Stimulated activated CD4-positive, alpha-beta T cell treated with anti-CD3 and anti-CD28 coated beads, Interleukin-15, amount 100 ng/mL, for 24 hours (primary cell): Measurements from ENCODE around the gene RELT.

Source experiments
- DNase-seq: peaks from one replicate; pipeline ENCODE4 v3.0.0-alpha.2; 2020

RELT gene

DNA sequence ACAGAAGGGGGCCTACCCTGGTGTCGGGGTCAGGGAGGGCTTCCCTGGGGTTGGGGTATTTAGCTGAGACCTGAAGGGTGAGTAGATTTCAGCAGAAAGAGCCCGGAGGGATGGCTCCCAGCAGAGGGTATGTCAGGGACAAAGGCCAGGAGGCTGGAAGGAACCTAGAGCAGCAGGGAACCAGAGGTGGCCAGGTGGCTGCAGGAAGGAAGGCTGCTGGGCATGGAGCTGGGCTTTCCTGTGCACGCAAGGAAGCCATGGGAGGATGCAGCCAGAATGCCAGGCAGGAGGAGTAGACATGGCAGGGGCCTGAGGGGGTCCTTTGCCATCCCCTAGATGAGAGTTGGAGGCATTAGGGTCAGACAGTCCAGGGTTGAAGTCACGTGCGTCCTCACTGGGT is 27.4 kb upstream of the RELT start:
- no peak for DNase-seq

DNA sequence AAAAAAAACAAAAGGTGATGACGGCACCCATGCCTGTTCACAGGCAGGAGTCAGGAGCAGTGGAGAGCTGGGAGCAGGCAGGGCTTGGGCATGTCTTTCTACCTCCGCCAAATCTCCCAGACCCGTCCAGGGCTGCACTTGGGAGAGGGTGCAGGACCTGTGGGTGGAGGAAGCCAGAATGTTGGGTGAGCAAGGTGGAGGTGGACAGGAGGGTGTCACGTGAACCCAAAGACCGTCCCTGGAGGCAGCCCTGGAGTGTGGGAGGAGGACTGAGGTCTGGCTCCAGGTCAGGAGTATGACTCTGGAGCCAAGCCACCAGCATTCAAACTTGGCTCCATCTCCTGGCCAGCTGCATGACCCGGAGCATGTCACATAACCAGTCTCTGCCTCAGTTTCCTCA is 26.6 kb upstream of the RELT start:
- no peak for DNase-seq

DNA sequence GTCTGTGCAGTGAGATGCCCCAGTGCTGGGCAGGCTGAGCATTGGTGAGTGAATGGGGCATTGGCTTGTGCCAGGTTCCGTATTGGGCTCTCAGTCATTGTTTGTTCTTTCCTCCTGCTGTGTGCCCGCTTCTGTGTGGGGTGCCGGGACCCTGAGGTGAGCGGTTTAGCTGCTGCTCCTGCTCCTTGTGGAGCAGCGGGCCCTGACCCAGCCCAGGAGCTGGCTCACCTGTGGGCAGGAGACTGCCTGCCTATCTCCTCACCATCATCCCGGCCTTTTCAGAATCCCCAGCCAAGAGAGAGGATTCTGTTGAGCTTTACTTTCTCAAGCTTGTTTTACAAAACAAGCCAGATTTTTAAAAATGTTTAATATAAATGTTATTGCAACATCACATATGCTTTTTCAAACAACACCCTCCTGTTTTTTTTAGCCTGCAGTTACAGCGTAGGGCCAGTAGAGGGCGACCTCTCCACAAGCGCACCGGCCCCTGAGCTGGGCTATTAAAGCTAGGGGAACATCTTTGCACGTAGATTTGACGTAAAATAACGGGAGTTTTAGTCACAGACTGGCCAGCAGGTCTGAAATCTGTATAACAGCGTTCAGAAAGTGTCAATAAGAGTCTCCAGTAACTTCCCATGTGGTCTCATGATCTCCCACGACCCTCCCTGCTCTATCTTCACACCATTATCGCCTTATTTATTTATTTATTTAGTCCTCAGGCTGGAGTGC is 25.1 kb upstream of the RELT start:
- peak; percentile 62 for DNase-seq

DNA sequence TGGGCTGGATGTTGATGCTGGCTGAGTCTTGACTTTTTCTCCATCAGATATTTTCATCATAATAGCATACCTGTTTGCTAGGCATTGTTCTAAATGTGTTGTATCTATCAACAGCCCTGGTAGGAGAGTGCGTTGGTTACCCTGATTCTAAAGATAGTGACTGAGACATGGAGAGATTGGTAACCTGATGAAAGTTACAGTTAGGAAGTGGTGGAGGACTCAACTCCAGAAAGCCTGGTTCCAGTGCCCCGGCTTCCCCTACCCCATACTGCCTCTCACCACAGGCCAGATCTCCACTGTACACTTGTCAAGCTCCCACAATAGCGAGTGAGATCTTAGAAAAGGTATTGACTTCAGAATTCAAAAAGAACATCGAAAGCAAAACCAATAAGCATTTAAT is 22.8 kb upstream of the RELT start:
- no peak for DNase-seq

DNA sequence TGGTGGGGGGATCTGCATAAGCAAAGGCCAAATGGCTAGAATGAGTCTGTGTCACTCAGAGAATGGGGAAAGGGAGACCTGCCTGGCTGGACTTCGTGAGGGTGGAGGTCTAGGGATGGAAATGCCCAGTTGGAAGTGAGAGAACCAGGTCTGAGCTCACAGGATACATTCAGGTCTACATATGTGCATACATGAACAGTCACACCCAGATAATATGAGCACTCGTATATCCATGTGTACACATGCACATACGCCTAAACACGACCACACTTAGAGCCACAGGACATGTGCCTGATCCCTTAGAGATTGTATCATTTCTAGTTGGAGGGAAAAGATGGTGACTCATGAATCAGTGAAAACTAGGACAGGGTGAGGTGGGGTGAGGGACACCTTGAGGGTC is 21.1 kb upstream of the RELT start:
- no peak for DNase-seq

DNA sequence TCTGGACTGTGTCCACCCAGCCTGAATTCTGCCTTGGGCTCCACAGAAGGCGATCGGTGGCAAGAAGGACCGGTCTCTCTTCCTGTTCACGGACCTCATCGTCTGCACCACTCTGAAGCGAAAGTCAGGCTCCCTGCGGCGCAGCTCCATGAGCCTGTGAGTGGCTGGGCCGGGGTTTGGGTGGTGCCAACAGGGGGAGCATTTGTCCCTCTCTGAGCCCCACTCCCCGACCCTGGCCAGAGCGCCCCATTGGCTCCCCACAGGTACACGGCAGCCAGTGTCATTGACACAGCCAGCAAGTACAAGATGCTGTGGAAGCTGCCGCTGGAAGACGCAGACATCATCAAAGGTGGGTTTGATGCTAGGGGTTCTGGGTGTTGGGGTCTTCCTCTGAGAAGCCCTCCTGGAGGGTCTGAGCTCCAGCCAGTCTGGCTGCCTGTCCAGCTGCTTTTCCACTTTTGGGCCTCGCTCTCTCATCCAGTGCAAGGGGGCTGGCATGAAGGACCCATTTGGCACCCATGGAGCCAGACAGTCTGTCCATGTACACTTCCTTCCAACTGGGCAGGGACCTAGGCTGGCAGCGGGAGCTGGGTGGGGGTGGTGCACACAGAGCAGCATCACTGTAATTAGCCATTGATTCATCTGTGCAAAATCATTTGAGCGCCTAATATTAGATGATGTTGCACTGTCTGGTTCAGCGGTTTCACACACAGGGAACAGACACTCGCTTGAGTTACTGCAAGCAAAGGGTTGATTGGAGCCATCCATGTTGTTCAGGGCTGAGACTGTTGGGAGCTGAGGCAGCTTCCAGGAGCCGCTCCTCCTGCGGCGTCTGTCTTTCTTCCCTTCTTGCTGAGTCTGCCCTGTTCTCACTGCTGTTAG is 19.0 kb upstream of the RELT start:
- no peak for DNase-seq

DNA sequence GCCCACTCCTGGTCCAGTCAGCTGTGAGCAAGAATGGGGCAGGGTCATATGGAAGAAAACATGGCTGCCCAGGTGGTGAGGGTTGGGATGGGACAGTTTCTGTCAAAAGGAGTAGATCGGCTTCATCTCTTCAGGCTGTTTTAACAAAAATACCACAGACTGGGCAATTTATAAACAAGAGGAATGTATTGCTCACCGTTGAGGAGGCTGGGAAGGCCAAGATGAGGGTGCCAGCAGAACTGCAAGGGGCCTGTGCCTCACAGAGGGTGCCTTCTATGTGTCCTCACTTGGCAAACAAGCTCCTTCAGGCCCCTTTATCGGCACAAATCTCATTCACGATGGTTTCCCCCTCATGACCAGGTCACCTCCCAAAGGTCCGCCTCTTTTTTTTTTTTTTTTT is 18.1 kb upstream of the RELT start:
- no peak for DNase-seq

DNA sequence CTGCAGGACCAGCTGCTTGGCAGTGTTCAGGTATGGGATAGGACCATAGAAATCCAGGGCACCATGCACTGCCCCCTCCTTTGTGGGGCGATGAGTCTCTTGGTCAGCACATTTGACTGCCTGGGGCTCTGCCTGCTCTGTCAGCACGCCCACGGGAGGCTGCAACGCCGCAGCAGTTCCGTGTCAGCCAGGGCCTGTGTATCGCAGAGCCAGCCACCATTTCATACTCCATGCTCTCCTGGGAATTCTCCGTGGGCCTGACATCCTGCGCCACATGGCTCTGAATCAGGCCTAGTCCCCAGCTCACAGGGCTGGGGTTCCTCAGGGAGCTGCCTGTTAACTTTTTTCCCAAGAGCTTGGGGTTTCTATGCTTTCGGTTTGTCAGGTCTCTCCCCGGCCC is 16.9 kb upstream of the RELT start:
- no peak for DNase-seq

DNA sequence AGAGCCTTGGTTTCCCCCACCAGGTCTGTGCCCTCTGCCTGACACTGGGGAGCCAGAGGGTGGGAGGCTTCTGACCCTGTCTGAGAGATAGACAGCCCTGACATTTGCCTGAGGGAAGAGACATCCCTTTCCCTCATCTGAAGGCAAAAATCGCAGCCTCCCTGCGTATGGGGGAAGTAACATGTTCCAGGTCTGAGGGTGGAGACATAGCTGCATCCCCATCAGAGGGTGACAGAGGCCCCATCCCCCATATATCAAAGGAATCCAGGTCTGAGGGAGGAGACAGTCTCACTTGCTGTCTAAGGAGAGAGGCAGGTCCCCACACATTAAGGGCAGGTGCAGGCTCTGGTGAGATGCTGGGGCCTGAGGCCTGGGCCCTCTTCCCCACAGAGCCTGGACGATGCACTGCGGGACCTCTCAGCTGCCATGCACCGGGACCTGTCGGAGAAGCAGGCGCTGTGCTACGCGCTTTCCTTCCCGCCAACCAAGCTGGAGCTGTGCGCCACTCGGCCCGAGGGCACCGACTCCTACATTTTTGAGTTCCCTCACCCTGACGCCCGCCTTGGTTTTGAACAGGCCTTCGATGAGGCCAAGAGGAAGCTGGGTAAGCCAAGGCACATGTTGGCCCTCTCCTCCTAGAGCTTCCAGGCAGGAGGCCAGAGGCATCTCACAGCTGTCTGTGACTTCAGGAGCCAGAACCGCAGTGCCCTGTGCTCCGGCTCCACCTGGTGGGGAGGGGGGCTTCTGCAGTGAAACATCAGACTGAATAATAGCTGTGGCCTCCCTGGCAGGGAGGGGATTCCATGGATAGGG is 16.1 kb upstream of the RELT start:
- DNase-seq: peak; percentile 49

DNA sequence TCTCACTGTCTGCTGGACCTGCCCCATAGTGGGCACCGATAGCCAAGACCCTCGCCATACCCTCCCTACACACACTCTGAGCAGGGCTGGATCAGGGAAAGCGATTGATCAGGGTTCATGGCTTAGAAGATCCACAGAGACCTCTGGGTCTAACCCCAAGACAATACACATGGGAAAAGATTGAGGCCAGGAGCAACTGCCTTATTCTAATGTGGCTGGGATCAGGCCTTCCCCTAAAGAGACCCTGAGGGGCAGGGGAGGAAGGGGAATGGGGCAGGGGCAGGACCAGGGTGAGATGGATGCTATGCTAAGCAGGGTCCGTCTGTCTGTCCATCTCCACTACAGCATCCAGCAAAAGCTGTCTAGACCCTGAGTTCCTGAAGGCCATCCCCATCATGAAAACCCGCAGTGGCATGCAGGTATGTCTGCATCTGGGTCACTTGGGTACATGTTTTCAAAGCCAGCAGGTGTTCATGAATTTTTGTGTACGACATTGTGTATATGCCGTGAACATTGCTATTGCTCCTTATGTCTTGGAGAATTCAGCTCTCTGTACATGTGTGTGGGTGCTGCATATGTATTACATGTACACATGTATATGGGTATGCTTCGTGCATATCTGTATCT is 15.3 kb upstream of the RELT start:
- no peak for DNase-seq

DNA sequence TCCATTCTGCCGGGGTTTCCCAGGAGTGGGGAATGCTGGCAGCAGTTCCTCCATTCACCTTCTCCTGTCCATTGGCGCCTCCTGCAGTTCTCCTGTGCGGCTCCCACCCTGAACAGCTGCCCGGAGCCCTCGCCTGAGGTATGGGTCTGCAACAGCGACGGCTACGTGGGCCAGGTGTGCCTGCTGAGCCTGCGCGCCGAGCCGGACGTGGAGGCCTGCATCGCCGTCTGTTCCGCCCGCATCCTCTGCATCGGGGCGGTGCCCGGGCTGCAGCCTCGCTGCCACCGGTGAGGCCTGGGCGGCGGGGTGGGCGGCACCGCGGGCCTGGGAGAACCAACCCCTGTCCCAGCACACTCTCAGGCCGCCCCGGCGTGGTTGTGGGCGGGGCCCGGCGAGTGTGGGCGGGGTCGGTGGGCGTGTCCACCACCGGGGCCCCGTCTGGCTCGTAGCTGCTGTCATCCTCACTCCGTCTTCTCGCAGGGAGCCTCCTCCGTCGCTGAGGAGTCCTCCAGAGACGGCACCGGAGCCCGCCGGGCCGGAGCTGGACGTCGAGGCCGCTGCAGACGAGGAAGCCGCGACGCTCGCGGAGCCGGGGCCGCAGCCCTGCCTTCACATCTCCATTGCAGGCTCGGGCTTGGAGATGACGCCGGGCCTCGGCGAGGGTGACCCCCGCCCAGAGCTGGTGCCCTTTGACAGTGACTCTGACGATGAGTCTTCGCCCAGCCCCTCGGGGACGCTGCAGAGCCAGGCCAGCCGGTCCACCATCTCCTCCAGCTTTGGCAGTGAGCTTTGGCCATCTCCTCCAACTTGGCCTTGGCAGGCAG is 14.0 kb upstream of the RELT start:
- DNase-seq: no peak

DNA sequence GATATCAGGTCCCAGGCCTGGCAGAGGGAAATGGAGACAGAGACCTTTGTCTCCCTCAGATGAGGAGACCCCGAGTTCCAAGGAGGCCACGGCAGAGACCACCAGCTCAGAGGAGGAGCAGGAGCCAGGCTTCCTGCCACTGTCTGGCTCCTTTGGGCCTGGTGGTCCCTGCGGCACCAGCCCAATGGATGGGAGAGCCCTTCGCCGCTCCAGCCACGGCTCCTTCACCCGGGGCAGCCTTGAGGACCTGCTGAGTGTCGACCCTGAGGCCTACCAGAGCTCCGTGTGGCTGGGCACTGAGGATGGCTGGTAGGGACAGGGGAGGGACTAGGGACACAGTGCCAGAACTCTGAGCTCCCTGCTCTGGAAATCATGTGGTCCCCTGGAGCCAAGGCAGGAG is 13.1 kb upstream of the RELT start:
- DNase-seq: no peak

DNA sequence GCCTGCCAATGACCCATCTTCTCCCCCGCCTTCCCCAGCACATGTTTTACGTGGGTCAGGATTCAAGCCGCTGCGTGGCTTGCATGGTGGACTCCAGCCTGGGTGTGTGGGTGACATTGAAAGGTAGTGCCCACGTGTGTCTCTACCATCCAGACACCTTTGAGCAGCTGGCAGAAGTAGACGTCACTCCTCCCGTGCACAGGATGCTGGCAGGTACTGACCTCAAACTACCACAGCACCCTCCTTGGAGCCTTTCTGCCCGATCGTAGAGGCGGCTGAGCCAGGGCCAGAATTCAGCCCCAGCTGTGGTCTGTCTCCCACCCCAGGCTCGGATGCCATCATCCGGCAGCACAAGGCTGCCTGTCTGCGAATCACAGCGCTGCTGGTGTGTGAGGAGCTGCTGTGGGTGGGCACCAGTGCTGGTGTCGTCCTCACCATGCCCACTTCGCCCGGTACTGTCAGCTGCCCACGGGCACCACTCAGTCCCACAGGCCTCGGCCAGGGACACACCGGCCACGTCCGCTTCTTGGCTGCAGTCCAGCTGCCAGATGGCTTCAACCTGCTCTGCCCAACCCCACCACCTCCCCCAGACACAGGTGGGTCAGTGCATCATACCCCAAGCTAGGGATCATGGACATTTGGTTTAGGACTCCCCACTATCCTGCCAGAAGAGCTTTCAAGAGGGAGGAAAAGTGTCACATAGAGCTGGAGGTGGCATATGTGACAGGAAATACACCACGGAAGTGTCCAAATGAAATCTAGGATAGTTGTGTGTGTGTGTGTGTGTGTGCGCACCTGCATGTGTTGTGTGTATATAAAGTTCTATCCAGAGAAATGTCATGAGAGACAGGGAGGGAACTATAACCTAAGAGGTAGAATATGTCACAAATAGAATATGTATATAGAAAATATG is 10.6 kb upstream of the RELT start:
- DNase-seq: no peak

DNA sequence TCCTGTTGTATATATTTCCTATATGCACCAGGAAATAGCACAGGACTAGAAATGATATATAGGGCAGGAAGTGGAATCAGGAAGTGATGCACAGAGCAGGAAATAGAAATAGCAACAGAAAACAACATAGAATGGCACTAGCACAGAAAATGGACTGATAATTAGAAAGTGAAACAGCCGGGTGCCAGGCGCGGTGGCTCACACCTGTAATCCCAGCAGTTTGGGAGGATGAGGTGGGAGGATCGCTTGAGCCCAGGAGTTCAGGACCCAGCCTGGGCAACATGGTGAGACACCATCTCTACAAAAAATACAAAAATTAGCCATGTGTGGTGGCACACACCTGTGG is 10.0 kb upstream of the RELT start:
- no peak for DNase-seq

DNA sequence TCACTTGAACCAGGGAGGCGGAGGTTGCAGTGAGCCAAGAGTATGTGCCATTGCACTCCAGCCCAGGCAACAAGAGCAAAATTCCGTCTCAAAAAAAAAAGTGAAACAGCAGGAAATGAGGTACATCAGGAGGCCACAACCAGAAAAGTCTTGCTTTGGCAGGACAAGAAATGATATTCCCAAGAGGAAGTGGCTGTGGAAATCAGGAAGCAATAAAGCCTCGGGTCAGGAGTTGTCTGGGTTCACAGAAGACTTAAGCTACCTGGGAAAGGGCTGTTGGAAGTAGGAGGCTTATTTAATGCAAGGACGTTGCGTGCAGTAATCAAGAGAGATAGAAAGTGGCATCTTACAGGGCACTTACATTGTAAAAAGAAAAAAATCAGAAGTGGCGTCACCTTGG is 9.2 kb upstream of the RELT start:
- DNase-seq: no peak

DNA sequence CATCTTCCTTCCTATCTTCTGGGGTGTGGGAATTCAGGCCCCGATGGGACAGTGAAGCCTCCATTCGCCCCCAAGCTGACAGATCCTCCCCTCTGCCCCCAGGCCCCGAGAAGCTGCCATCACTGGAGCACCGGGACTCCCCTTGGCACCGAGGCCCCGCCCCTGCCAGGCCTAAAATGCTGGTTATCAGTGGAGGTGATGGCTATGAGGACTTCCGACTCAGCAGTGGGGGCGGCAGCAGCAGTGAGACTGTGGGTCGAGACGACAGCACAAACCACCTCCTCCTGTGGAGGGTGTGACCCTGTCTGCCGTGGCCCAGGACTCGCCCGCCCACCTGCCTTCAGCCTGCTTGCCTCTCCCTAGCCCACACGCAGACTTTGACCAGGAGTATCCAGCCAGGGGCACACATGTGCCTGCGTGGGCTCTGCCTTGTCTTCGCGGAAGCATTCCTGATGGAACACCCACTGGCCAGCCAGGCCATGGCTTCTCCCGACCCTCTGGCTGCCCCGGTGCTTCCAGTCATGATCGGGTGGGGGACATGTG is 8.6 kb upstream of the RELT start:
- DNase-seq: peak; percentile 37

DNA sequence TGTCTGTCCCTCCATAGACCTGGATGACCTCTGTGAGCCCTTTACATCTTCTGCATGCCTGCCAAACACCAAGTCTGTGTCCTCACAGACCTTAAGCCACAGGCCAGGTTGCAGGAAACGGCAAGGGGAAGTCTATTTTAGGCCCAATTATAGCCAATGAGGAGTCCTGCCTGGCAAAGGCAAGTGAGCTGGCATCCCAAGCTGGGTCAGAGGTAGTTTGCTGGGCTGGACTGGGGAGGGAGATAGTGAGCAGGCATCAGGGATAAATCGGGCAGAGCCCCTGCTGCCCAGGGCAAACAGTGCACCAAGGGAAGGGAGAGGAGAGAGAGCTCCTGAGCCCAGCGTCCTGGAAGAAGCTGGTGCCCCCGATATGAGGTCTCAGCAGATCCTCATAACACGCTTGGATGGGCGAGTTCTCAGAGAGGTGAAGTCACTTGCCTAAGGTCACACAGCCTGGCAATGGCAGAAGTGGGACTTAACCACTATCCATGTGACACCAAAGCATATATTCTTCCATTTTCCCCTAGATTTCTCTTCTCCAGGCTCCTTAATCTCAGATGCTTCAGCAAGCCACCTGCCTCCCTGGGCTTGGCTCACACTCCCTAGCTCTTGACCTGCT is 3.7 kb upstream of the RELT start:
- no peak for DNase-seq

DNA sequence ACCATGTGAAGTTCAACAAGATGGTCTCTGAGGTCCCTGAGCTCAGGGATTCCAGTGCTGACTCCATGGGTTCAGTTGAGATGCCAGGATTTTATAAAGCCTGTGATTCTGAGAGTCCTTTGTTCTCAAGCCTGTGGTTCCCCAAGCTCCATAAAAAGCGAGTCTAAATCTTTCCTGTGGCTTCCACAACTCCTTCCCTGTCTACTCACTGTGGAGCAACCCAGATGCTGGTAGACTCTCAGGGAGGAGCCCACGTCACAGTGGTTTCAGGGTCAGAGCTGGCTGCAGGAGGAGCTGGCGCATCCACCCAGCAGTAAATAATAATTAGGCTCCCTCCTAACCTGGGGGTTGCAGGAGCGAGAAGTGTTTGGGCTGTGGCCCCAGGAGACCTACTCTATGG is 2.0 kb upstream of the RELT start:
- DNase-seq: no peak

DNA sequence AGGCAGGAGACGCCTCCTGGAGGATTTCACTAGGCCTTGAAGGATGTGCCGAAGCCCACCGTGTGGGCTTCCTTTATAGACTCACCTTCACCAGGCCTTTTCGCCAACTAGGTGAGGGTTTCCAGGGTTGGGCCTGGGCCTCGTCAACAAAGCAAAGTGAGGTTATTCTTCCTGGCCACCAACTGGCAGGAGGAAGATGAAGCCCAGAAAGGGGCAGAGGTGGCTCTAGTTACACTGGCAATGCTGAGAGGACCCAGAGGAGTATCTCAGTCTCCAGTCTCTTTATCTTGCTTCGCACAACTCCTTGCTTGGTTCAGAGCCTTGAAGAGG is 404 bp upstream of the RELT start:
- DNase-seq: no peak

DNA sequence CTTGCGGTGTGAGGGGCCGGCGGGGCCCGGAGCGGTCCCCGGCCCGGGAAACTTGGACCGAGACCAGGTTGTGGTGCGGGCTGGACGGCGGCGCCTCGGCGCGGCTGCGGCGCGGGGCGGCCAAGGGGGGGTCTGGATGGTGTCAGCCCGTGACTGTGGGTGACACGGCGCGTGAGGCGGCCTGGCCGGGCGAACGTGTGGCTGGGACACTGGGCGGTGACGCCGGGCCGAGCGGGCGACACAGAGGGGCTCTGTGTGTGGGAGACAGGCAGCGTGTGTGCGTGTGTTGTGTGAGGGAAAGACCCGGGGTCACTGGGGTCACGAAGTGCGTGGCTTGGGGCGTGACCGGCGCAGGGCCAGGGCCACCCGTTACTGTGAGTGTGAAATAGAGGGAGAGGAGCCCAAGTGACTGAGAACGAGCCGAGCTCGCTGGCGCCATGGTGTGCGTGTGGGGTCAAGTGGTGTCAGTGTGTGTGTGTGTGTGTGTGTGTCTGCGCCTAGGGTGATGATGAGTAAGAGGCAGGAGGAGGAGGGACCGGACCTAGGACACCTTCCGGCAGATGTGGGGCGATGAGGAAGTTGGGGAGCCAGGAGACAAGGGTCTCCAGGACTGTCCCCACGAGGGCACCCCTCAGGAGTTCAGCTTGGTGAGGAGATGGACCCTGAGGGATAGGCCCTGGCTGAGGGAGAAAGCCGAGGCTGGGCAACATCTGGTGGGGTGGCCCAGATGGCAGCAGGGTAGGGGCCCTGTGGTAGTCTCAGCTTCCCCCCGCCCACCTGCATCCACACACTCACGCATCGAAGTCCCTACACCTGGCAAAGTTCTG is 817 bp downstream of the RELT start:
- peak; percentile 75 for DNase-seq
